Mucosa of descending colon (tissue), 3 donors: ENCODE measurements around the gene RALGPS1. TPM values are rescaled to one million over a fixed set of nuclear protein-coding genes. Genes with fewer than 3 reads are reported as not detected.

Experiments
- ATAC-seq: fragments of 200-7000 bp; cut with Tn5 transposase; one replicate; pipeline ENCODE4 v1.9.1; 2020; ENCODE audit warnings: mild to moderate bottlenecking, moderate library complexity
- DNase-seq, 3 donors: peaks; one replicate each; pipeline ENCODE4 v3.0.0-alpha.2; 2020
- H3K36me3 ChIP-seq: fragments of 200-600 bp; one replicate; pipeline ENCODE4 v1.8.0; 2021; ENCODE audit warnings: low read depth, mild to moderate bottlenecking
- H3K4me1 ChIP-seq: fragments of 200-600 bp; one replicate; pipeline ENCODE4 v1.8.0; 2021; ENCODE audit warnings: low read depth, mild to moderate bottlenecking
- H3K4me3 ChIP-seq: fragments of 200-600 bp; one replicate; pipeline ENCODE4 v1.8.0; 2021; ENCODE audit warnings: mild to moderate bottlenecking
- H3K9me3 ChIP-seq: fragments of 200-600 bp; one replicate; pipeline ENCODE4 v1.8.0; 2021; ENCODE audit warnings: mild to moderate bottlenecking
- intact Hi-C, 2 donors: fragments of 100-400 bp; cut with DNase I in 1 of 2; cut with micrococcal nuclease in 1 of 2; formaldehyde crosslinking; loops; one replicate each; pipeline versions ENCODE4 v1.11.0 to v1.11.1; 2022; cut with DNase I, micrococcal nuclease
- total RNA-seq, 3 donors: library from RNA; stranded (reverse); fragmentation: NEBNext Ultra II Directional in 2 of 3; extraction: Animal tissue kit (Norgen Biotek cat#: 25700) in 2 of 3; gene quantifications; one replicate each; pipeline versions ENCODE4 v1.2.1 to v1.2.4, GENCODE V29; 2021 to 2023
- TF ChIP-seq, protein P1 (sequence below): fragments of 200-600 bp; IDR thresholded peaks from one replicate; pipeline ENCODE4 v1.8.0; 2022; ENCODE audit warnings: antibody characterized with exemption, mild to moderate bottlenecking
- donor health status: DM: no; HTN: no; CAD: no; lungs with moderate emphysema.
- donor health status: DM: no; HTN: no; CAD: no.
- donor health status: DM: no; HTN: yes; CAD: no.

Gene RALGPS1
- total RNA-seq, 3 donors from 2014 or later, result 31.3 to 55.4 (median 32.1) TPM

DNA sequence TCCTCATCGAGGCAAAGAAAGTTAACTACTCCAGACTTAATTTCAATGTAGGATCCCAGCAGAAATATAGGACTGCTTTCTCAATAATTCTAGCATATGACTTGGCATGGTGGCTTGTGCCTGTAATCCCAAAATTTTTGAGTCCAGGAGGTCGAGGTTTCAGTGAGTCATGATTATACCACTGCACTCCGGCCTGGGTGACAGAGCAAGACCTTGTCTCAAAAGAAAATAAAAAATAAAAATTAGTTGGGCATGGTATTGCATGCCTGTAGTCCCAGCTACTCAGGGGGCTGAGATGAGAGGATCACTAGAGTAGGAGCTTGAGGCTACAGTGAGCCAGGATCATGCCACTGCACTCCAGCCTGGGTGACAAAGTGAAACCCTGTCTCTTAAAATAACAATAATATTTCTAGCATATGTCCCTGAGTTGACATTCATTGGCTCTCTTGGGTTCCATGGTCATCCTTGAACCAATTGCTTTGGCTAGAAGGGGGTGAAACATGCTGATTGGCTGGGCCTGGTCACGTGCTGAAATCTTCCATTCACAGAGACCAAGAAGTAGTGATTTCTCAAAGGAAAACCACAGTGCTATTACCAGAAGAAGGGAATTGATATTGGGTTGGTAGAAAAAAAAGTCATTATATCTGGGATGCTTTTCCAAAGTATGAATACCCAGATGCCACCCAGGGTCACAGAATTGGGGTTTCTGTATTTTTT, 318.4 kb downstream of the RALGPS1 start:
- TF ChIP-seq, protein P1, sequence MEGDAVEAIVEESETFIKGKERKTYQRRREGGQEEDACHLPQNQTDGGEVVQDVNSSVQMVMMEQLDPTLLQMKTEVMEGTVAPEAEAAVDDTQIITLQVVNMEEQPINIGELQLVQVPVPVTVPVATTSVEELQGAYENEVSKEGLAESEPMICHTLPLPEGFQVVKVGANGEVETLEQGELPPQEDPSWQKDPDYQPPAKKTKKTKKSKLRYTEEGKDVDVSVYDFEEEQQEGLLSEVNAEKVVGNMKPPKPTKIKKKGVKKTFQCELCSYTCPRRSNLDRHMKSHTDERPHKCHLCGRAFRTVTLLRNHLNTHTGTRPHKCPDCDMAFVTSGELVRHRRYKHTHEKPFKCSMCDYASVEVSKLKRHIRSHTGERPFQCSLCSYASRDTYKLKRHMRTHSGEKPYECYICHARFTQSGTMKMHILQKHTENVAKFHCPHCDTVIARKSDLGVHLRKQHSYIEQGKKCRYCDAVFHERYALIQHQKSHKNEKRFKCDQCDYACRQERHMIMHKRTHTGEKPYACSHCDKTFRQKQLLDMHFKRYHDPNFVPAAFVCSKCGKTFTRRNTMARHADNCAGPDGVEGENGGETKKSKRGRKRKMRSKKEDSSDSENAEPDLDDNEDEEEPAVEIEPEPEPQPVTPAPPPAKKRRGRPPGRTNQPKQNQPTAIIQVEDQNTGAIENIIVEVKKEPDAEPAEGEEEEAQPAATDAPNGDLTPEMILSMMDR, result no peak
- H3K4me3 ChIP-seq, result no peak overlapping the region
- ATAC-seq (no peak), DNase-seq (no peak)
- H3K36me3 ChIP-seq, result no peaks in the 10 kb centered on the region
- no peaks in the 10 kb centered on the region for H3K9me3 ChIP-seq
- H3K4me1 ChIP-seq, result no peaks in the 10 kb centered on the region
- intact Hi-C loops, result no loop called here

DNA sequence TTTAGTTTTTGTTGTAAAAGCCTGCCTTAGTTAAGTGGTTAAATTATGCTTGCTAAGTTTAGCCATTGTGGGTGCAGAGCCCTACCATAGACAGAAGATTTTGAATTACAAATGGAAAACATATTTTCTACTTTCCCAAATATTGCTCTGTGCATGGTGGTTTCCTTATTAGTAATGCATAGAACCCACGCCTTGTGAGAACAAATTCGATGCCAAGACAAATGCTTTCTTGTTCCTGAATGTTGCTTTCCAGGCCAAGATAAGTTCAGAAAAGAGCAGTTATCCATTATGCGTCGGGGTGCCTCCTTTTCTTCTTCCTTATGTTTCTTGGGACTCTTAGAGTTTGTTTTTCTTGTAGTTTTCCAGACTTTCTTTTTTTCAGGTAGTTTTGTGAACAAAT, 319.0 kb downstream of the RALGPS1 start:
- DNase-seq (no peak), ATAC-seq (no peak)
- no peaks in the 10 kb centered on the region for H3K36me3 ChIP-seq
- H3K9me3 ChIP-seq, result no peaks in the 10 kb centered on the region
- no peaks in the 10 kb centered on the region for H3K4me1 ChIP-seq
- TF ChIP-seq, protein P1, result no peak
- intact Hi-C loops, result no loop called here
- H3K4me3 ChIP-seq, result no peak overlapping the region

DNA sequence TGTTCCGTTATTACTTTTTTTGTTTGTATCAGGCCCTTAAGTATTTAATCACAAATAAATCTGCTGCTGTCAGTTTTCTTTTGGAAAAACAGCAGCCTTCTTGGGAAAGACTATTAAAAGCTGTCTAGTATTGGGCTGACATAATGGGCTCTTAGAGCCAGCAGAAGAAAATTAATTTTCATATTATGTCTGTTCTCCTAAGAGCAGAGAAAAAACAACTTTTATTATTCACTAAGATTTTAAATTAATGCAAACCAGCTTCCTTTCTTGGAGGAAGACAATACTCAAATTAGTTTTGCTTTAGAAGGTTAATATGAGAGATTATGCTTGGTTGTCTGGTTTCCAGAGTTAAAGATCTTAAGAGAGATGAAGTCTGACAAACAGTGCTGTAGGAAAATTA, 319.4 kb downstream of the RALGPS1 start:
- Histone ChIP-seq H3K36me3 (no peaks in the 10 kb centered on the region), H3K9me3 (no peaks in the 10 kb centered on the region), H3K4me3 (no peak overlapping the region), H3K4me1 (no peaks in the 10 kb centered on the region)
- intact Hi-C loops, result no loop called here
- DNase-seq, result no peak
- TF ChIP-seq, protein P1, result no peak
- no peak for ATAC-seq

DNA sequence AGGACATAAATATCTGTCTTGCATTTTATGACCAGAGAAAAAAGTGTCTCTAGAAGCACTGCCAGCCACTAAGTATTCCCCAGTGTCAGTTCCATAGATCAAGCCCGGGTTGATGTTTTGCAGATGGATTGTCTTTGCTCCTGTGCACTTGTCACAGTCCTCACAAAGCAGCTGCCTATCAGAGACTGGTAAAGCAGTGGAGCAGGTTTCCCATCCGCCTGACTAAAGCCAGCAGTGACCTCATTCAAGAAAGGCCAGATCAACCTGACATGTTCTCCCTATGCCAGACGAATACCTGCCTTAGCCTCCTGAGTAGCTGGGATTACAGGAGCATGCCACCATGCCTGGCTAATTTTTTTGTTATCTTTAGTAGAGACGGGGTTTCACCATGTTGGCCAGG, 323.2 kb downstream of the RALGPS1 start:
- TF ChIP-seq, protein P1, result no peak
- intact Hi-C loops, result no loop called here
- Histone ChIP-seq H3K36me3 (no peaks in the 10 kb centered on the region), H3K4me3 (no peak overlapping the region), H3K9me3 (no peaks in the 10 kb centered on the region), H3K4me1 (no peaks in the 10 kb centered on the region)
- ATAC-seq, result no peak
- DNase-seq, result no peak

DNA sequence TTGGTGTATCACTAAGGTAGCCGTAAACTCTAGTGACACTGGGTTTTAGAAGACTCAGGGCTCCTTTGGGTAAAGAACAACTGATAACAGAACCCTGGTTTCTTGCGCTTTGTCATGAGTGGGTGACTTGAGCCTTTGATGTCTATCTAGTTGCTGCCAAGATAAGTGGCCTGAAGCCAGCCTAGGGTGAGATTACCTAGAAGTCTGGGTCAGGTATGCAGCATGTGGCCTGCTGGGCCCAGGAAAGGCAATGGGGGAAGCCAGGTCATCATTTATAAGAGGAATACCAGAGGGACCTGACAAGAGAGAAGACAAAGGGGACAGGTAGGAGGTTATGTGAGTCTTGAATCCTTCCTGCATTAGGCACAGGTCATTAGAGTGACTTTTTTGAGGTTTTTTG, 326.8 kb downstream of the RALGPS1 start:
- intact Hi-C loops, result no loop called here
- no peaks in the 10 kb centered on the region for H3K9me3 ChIP-seq
- peaks cover 3% of the 10 kb centered on the region for H3K36me3 ChIP-seq
- TF ChIP-seq, protein P1, result no peak
- DNase-seq (no peak), ATAC-seq (no peak)
- peaks cover 6% of the 10 kb centered on the region for H3K4me1 ChIP-seq
- no peak overlapping the region for H3K4me3 ChIP-seq
